DMS 273 (cell line): Measurements from ENCODE around the gene PTPN14.

Source experiments
- DNase-seq: peaks from one replicate; lab custom pipeline; 2025; ENCODE audit not compliant: unreplicated experiment; lab: John Stamatoyannopoulos, UW

The PTPN14 gene

GRCh38 chr1:214438530-214438929 is 112.9 kb downstream of the PTPN14 start:
- DNase-seq: peak; percentile 49

DNA sequence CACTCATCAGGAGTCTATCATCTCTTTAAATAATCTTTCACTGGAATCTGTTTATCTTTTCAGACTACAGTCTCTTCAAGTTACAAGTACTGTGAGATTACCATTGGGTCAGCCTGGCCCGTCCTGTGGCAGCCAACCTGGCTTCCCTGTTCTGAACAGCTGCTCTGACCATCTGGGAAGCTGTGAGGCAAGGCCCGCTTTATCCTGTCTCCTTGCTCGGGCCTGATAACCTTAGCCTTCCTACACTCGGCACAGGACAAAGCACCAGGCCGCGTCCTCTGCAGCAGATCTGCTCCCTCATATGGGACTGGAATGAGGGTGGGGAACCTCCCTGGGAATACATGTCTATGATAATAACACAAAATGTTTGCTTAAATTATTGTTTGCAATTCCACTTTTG is 113.3 kb downstream of the PTPN14 start:
- peak; percentile 98 for DNase-seq

GRCh38 chr1:214435867-214436266 is 115.5 kb downstream of the PTPN14 start:
- no peak for DNase-seq

DNA sequence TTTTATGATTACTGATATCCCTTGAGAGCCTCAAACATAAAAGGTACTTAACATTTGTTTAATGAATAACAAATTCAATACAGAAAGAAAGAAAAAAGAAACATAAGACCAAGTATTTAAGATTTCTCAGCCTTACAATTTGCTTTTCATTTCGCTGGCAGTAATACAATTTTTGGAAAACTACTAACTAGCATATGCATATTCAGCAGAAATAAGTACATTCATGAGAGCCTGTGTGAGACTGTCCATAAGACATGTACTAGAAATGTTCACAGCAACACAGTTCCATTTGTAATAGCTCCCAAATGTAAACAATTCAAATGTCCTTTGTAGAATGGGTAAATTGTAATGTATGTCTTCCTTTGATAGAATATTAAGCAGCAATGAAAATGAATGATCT is 119.2 kb downstream of the PTPN14 start:
- no peak for DNase-seq

- no peak for DNase-seq
These were observed 121.2 kb downstream of the PTPN14 start for GRCh38 chr1:214429951-214430770.

GRCh38 chr1:214427871-214428277 is 123.5 kb downstream of the PTPN14 start:
- DNase-seq: no peak

DNA sequence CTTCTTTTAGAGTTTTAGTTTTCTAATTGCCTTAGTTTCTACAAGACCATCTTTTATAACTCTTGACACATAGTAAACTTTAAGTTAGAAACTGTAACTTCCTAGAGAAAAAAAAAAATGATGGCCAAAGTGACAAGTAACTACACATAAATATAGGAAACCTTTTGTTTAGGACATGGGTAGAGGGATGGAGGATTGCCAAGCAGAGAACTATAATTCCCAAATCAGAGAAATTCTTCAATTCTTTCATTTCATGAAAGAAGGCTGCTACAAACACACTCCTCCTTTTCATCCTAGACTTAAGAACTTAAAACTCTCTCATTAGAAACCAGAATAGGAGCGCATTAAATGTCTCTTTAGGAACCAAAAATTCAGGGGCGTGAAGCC is 125.0 kb downstream of the PTPN14 start:
- DNase-seq: no peak

DNA sequence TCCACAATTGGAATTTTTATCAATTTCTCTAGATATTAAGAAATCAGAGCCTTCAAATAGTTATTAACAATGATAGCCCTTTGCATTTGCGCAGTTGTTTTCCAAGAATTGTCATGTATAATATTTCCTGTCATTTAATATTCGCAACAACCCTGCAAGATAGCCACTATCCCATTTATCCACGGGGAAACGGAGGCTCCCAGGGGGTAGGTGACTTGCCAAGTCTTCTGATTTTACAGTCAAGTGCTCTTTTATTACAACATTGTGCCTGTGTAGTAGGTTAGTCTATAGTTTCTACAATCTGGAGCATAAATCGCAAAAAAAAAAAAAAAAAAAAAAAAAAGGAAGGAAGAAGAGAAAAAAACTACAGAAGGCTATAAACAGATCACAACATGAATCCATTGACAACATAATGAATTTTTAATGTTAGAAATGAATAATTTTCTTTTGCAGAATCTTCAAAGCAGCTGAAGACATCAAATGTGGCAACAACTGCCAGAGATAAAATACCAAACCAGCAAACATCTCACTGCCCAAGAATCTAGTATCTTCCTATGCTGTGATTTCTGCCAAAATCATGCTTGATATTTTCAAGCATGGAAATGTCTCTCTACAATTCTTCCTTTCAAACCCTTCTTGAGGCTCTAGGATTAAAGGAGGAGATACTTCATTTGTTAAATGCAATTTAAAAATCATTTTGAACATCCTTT is 125.5 kb downstream of the PTPN14 start:
- DNase-seq: no peak

- DNase-seq: no peak
These were observed 126.3 kb downstream of the PTPN14 start for GRCh38 chr1:214425101-214425500.

DNA sequence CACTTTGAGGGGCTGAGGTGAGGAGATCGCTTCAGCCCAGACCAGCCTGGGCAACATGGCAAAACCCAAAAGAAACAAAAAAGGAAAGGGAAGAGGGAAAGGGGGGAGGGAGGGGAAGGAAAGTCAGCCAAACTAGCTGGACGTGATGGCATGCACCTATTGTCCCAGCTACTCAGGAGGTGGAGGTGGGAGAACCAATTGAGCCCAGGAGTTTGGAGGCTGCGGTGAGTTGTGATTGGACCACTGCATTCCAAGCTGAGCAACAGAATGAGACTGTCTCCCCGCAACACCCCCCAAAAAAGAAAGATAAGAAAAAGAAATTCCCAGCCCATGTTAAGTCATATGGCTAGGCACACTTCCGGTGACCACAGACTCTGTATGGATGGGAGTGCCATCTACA is 128.4 kb downstream of the PTPN14 start:
- no peak for DNase-seq

- no peak for DNase-seq
These were observed 129.2 kb downstream of the PTPN14 start for GRCh38 chr1:214422137-214422671.

- no peak for DNase-seq
These were observed 130.6 kb downstream of the PTPN14 start for GRCh38 chr1:214420833-214421232.

DNA sequence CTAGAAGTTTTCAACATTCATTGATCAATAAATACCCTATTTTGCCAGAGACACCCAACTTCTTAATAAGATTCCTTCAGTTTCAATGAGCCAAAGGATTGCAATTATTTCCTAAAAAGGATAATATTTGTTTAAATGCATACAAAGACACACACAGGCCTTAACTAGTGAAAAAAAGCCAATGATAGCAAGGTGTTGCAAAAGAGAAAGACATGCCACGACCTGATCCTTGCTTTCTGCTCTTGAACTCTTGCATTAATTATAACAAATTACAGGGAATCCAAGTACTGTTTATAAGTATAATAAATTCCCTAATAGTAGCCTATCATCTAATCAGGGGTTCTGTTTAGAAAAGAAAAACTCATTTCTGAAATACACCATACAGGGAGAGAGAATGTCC is 131.1 kb downstream of the PTPN14 start:
- DNase-seq: peak; percentile 50

DNA sequence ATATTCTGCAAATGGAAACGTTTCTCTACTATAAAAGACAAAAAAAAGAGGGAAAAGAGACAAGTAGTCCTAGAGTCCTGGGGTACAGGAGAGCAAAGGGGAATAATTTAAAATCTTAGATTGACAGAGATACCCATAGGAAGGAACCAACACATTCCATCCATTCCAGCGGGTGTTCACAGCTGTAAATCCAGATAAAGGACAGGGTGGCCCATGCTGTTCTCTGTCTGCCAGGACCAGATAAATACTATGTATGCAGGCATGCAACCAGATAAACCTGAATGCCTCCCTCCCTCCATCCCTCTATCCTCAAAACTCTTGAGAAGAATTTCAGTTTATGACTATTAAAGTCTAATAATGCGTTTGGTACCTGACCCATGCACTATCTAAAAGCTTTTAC is 131.8 kb downstream of the PTPN14 start:
- no peak for DNase-seq

DNA sequence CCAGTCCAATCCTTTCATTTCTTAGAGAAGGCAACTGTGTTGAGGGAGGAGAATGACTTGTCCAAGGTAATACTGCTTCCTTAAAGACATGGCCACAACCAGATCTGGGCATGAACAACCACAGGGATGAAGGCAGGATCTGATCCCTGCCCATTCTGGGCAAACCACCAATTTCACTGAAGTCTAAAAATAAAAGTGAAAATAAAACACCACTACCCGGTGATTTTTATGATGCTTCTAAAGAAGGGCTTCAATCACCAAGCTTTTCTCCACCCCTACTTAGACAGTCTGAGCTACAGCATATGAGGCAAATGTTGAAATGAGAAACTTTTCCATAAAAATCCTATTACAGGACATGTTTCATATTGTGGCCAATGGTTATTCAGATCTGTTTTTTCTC is 133.0 kb downstream of the PTPN14 start:
- DNase-seq: no peak

DNA sequence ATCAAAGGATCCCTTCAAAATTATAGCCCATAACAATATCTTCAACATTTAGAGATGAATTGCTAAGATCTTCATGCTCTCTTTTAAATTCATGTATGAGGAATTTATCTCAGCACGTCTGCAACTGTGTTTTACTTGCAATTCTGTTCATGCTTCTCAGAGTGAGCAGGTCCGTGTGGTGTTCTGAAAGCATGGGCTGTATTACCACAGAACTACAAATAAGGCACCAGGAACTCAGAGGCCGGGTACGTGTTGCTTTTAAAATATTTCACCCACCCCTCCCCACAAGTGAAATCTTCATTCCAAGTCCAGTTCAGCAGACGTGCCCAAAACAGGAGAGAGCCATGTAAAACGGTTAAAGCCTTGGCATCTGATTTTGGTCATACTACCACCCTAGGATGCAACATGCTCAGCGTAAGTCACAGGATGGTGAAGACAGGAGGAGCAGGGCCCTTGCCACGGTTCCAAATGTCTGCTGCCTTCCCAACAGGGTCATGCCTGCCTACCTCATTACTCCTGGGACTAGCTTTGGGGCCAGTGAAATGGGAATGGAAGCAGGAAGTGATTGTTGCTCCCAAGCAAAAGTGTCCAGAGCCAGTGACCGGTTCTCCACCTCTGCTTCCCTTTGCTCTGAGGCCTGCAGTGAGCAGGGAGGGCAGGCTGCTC is 133.7 kb downstream of the PTPN14 start:
- DNase-seq: no peak

DNA sequence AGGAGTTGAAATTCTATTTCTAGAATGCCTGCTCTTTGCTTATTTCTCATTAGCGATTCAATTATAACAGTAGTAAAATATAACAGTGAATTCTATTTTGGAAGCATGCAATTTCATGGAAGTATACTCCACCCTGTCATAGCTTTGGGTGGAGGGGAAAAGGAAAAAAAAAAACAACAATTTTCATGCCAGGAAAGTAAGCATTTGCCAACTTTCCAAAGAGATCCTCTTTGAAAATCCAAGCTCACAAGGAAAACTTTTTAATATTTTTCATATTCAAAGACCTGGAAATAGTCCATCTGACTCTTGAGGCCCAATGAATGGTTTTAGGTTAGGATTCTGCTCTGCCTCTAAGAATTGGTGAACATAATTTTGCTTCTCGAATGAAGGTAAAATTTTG is 134.5 kb downstream of the PTPN14 start:
- no peak for DNase-seq

DNA sequence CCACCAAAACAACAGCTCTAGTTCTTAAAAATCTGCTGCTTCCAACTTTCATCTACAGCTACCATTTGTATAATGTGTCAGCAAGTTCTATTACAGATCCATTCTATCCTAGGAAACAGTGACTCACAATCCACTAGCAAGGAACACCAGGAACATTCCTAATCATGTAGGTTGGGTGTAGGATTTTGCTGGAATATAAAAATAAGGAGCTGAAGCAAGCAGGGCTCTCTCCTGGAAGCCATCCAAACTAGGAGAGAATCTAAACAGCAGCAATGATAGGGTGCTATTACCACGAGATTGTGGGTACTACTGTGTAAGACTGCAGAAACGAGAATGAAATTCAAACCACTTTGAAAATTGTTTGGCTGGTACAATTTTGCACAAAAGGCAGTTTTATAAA is 135.0 kb downstream of the PTPN14 start:
- DNase-seq: peak; percentile 33

DNA sequence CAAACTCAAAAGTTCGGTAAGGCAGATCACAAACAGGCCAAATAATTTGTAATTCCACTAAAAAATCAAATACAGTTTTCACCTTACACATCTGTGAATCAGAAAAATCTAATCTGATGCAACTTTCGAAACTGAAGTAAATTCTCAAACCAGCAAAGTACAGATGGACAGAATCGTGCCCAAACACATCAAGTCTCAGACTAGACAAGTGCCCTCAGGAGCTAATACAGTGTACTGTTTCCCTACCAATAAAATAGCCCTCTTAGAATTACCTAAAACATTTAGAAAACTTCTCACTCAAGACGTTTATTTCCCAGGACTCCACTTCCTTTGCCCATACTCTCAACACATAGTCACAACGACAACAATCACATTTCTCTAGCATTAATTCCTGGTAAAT is 136.3 kb downstream of the PTPN14 start:
- DNase-seq: no peak

- no peak for DNase-seq
These were observed 136.7 kb downstream of the PTPN14 start for GRCh38 chr1:214414691-214415090.

DNA sequence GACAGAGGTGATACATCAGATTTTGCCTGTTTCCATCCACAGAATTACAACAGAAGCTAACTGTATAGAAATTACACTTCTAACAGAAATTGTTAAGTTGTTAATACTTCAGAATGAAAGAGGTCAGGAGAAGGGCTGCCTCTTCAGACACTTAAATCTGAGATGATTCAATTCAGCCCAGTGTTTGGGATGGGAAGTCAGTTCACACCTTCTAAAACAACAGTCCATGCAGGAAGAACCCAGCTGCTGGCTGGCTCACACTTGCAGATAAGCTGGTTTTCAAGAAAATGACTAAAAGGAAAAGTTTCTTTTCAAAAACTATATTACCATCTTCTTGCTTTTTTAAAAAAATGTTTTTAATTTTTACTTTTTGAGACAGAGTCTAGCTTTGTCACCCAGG is 138.1 kb downstream of the PTPN14 start:
- no peak for DNase-seq
